Stimulated activated CD8-positive, alpha-beta memory T cell treated with anti-CD3 and anti-CD28 coated beads, Interleukin-12 subunit alpha, Interleukin-12 subunit beta, amount 100 ng/mL, for 24 hours (primary cell): ENCODE data around the gene NDUFAF2.
A peak's percentile ranks its signal among the peaks of the same experiment; 100 is the strongest.

ENCODE experiments used
- DNase-seq: peaks from one replicate; pipeline ENCODE4 v3.0.0-alpha.2; 2020; ENCODE audit errors: extremely low read depth

Gene NDUFAF2

DNA sequence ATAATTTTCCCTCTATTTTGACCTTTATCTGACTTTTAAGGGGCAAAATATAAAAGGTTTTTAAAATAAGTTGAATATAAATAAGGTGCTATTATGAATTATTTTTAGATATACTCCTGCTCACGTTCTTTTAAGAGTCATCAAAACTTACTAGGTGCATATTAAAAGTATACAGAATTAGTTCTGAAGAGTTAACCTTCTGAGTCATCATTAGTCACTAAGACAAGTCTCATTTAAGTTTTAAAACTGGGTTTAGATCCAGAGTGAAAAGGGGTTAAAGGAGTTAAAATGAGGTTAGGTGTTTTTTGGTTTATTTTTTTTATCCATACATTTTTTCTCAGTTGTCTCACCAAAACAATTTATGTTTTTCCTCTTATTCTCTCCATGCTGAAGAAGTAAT is 175.5 kb downstream of the NDUFAF2 start:
- no peak for DNase-seq

DNA sequence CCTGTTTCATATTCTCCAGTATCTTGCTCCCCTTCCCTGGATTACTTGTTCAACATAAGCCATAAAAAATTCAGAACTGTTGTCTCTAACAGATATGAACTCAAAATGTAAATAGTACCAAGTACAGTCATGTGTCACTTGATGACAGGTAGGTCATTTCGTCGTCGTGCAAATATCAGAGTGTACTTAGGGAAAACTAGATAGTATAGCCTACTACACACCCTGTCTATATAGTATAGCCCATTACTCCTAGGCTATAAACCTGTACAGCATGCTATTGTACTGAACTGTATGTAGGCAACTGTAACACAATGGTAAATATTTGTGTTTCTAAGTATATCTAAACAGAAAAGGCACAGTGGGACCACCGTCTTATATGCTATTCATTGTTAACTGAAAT is 178.1 kb downstream of the NDUFAF2 start:
- no peak for DNase-seq

DNA sequence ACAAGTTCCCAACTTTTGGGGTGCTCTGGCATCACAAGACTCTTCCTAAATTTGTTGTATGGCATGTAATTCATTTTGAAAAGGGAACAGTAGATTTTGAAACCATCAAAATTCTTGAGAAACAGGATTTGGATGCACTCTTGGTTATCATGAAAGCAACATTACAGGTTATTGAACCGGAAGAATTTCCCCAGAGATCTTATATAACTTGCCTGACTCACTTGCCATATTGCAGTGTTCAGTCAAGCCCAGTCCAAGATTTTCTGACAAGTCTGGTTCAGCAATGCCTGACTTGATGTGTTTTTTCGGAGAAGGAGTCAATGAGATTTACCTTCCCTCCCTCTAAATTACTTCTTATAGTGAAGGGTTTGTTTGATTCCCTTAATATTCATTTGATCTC is 185.3 kb downstream of the NDUFAF2 start:
- DNase-seq = no peak

DNA sequence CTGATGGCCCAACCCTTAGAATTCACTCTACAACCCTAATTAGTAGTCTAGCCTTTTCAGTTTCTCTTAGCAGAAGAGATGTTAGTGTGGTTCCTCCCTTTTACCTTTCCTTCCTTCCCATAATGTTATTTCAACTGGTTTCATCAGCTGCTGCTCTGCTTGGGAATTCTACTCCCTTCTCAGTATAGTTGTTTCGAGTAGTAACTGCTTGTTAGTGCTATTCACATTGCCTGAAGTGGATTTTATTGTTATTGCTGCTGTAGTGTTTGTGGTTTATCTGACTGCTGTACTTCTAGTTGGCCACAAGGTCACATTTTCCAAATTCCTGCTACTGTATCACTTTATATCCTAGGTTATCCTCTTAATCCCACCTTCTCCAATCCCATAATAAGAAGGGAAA is 187.6 kb downstream of the NDUFAF2 start:
- DNase-seq = no peak

DNA sequence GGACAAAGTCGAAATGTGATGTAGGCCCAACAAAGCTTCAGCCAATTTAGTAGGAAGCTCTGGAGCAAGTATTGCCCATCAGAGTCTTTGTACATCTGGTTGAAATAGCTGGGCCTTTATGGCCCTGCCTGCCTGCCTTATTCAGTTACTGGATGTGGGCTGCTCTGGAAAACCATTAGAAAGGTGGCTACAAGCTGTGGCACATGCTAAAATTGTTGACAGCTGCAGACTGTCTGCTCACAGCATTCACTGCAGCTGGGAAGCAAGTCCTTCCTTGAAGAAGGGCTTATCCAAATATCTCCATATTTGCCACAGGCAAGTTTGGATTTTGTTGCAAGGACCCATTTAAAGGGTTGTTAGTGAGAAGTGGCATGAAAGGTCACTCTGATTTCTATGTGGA is 192.8 kb downstream of the NDUFAF2 start:
- DNase-seq = no peak

DNA sequence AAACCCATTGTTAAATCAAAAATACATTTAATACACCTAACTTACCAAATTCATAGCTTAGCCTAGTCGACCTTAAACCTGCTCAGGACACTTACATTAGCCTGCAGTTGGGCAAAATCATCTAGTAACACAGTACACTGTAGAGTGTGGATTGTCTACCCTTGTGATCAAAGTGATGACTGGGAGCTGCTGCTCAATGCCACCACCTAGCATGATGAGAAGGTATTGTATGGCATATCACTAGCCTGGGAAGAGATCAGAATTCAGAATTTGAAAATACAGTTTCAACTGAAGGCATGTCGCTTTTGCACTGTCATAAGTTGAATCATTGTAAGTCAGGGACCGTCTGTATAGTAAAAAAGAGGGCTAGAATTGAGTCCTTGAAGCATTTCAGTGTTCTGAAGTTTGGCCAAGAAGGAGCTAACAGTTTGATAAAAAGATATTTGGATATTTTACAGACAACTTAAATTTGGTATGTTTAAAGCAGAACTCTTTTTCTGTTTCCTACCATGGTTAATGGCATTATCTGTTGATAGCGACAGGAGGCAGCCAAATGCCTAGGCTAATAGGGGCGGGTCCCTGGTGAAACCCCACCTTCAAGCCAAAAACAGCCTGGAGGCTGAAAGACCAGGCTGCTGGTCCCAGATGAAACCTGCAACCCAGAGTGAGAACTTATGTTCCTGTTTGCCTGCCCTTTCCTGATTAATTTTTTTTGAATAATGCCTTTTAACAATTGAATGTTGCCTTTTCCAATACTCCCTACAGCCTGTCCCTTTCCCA is 194.3 kb downstream of the NDUFAF2 start:
- DNase-seq = no peak

GRCh38 chr5:61139931-61140330 is 194.9 kb downstream of the NDUFAF2 start:
- DNase-seq = no peak

DNA sequence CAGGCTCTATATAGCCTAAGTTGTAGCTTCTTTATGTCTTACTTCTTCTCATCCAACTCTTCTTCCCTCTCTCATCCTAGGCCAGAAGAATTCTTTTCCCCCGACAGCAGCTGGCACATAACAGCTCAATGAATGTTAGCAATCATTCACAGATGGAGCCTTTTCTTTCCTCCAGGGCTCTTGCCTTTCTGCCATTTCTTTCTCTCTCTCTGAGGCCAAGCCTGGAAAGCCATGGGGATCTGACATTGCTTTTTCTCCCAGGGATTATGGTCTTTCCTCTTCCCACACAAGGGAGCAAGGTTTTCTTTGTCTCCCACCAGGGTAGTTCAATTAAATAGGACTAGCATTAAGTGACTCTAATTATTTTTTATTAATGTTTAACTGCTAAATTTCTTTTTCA is 196.8 kb downstream of the NDUFAF2 start:
- DNase-seq = no peak

DNA sequence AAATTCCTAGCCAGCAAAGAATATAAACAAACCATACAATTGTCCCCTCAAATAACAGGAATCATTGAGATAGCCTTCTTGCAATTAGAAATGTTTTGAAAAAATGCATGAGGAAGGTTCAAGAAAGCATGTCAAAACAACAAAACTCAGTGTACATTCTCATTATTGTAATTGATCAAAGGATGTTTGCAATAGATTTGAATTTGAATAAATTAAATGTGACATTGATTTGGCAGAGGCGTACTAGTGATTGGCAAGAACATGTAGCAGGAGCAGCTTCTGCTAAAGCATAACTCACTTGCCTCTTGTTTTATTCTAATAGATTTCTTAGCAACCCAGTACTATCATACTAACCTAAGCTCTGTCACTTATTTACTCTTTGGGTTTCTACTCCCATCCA is 197.4 kb downstream of the NDUFAF2 start:
- no peak for DNase-seq

DNA sequence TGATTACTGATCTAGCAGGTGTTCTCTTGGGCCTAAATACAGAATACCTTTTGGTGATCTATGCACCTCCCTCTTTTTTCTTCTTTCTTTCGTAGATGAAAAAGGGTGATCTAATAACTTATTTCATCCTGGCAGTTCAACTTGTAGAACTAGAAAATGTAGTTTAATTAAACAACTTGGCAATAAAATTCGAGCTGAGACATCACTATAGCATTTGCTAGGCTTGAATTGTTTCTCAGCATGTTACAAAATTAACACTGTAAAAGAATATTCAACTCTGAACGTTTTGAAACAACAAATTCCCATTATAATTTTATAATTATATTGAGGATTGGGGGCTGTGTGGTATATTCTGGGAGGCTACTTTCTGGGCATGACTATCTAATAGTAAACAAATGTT is 197.8 kb downstream of the NDUFAF2 start:
- DNase-seq = no peak

GRCh38 chr5:61148515-61148914 is 203.5 kb downstream of the NDUFAF2 start:
- no peak for DNase-seq

DNA sequence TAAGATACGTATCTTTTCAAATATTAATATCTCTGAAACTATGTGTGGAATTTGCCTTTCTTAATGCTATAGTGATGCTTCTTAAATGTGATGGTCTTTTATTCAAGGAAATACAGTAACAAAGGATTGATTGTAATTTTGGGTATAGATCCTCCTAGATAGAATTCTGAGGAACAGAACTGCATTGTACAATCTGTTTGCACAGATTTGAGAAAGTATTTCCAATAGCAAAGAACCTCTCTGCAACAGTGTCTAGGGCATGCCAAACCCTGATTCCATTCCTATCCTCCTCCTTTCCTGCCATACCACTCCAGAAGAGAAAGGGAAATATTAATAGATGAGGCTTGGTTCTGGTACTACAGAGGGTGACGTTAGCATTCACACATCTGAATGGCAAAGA is 206.9 kb downstream of the NDUFAF2 start:
- DNase-seq = no peak

- DNase-seq = no peak
Measured at GRCh38 chr5:61159070-61159469, 214.1 kb downstream of the NDUFAF2 start.

- DNase-seq = no peak
Measured at GRCh38 chr5:61159836-61160235, 214.8 kb downstream of the NDUFAF2 start.

DNA sequence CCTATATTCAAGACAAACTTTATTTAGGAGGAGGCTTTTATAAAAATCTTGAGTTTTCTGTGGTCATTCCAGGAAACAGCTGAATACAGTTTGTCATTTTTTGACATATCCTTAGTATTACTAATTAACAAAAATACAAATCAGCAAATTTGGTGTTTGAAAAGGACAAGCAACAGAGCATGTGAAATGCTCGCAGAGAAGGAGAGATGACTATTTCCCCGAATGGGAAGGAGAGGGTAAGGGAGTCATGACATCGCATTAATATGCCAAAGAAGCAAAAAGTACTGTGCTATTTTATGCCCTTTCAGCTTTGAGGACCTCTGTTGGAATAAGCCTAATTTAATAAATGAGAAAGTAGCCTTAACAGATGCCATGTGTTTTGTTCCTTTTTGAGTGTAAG is 215.5 kb downstream of the NDUFAF2 start:
- DNase-seq = no peak

DNA sequence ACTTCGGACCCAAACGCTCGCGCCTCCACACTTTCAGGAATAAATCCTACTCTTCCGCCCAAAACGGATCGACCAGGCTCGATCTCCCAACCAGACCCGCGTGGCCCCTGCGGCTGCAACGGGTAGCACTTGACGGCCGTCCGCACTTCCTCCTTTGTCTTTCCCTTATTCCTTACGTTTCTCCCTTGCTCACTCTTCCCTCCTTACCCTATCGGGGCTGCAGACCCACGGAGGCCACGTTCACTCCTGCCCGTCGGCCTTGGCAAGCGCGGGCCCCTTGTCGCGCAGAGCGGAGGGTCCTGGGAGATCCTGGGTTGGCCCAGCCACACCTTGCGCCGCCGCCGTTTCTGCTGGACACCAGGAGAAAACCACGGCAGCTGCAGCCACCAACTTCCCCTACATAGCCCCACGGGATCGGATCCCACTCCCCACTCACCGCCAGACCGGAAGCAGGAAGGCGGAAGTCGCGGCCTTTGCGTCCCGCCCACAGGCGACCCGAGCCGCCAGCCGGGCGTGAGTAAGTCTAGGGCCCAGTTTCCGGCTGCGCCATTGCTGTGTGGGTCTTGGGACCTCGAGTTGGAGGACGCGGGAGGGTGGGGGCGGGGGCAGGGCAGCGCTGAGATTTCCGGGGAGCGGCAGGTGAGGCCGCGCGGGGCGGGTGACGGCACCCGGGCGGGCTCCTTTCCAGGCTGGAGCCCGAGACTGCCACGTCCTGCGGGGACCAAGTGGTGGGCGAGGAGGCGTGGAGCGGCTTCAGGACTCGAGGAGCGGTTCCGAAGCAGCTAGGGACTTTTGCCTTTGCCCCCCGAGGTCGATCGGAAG is 217.2 kb downstream of the NDUFAF2 start, which contains the start of gene SMIM15:
Gene SMIM15, minus strand, starts transcription at position 459 of the 822 bp plus-strand sequence. CDS start 2,297 bp downstream, outside the sequence.
- peak; percentile 59 for DNase-seq

DNA sequence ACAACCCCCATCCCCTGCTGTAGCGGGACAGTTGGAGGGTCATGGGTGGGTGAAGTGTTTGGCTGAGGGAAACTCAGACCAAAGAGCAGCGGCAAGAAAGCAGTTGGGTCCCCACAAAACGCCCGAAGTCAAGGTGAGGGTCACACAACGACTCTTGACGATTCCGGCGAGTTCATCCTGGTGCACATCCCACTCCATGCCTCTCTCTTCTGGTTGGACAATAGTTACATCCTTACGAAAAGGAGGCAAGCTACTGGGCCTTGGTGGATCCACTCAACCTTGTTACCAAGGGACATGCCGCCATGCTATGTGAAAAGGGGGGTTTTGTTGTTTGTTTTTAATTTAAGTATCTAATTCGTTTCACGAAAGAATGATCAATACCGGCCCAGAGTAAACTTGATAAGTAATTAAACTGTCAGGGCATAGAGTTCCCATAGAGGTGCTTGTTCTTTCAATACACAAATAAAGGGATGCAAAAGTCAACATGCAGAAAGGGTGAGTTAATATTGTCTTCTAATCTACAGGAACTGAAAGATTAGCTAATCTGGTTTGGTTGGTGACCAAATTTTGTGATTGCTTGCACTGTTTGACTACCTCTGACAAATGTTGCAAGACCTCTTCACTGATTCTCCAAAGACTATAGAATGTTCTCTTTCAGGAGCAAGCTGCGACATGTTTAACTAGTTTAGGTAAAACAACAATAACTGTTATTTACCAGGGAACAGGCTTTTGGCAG is 218.0 kb downstream of the NDUFAF2 start:
- DNase-seq = no peak

GRCh38 chr5:61163905-61164304 is 218.9 kb downstream of the NDUFAF2 start:
- no peak for DNase-seq

DNA sequence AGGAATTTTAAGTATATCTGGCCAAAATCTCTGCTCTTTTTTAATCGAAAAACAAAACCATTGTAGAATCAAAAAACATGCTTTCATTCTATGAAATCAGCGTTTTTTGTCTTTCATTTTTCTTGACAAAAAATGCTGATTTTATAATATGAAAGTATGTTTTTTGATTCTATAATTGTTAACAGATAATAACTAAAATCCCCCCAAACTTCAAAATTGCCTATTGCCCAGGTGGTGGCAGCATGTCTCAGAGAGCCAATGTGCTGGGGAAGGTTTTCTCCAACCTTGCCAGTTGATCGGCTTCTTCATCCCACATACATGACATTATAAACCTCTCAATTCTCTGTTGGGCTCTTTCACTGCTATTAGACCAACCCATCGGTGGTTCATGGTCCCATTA is 222.4 kb downstream of the NDUFAF2 start:
- DNase-seq = no peak

DNA sequence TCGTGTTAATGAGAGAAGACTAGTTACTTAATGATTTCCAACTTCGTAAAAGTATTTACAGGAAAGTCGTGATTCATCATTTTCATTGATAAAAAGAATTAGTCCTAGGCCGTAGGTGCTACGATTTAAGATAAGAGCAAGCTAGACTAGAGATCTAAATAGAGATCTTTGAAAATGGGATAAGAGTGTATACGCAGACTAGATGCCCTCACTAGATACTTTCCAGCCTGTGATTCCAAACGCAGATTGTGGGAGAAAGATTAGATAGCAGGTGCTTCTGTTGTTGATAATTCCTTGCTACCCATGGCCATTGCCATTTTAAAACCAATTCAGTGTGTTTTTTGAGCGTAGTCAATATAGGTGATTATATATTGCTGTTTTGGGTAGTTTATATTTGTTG is 223.9 kb downstream of the NDUFAF2 start:
- no peak for DNase-seq

GRCh38 chr5:61171479-61171878 is 226.5 kb downstream of the NDUFAF2 start:
- no peak for DNase-seq

- DNase-seq = no peak
Measured at GRCh38 chr5:61176631-61177030, 231.6 kb downstream of the NDUFAF2 start.
